Esophagus squamous epithelium (tissue), 4 donors: ENCODE measurements around the gene CDH20.

Experiments
- POLR2A ChIP-seq, 4 donors: fragments of 450-650 bp; IDR thresholded peaks; one replicate each; pipeline ENCODE4 v1.6.1; 2017; ENCODE audit warnings: antibody characterized with exemption in 4 of 4, mild to moderate bottlenecking in 4 of 4, moderate library complexity in 3 of 4
- TF ChIP-seq, protein P1 (sequence below), 6 experiments: fragments of 450-650 bp in 4 of 6; fragments of 200-600 bp in 2 of 6; sonication (generic) in 2 of 6; IDR thresholded peaks; one replicate each; pipeline ENCODE4 v1.5.1; 2016 to 2019; ENCODE audit warnings: antibody characterized with exemption in 6 of 6, mild to moderate bottlenecking in 4 of 6, moderate library complexity in 4 of 6

DNA sequence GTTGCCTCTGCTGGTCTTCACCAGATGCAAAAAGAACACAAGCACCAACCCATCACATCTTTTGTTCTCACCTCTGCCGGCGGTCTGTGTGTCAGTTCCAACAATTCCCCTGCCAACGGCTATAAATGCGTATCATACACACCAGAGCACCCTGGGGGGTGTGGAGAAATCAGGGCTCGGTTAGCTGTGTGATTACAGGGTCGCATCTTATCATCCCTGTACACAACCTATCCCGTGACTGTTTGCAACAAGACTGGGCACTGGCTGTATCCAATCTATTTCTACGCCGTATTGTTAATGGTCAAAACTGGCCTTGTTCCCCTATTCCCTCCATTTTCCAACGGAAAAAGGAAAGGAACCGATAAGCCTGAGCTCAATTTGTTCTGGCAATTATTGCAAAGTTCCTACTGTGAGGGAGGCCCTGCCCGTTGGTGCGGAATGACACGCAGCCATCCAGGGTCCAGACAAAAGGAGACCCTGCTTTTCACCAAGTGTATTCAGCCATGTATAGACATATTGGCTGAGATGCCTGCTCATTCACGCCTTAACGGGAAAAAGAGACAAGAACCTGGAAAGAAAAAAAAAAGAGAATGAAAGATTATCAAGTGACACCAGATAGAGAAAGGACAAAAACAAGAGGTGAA lies 136.9 kb downstream of the CDH20 start:
- TF ChIP-seq, protein P1, sequence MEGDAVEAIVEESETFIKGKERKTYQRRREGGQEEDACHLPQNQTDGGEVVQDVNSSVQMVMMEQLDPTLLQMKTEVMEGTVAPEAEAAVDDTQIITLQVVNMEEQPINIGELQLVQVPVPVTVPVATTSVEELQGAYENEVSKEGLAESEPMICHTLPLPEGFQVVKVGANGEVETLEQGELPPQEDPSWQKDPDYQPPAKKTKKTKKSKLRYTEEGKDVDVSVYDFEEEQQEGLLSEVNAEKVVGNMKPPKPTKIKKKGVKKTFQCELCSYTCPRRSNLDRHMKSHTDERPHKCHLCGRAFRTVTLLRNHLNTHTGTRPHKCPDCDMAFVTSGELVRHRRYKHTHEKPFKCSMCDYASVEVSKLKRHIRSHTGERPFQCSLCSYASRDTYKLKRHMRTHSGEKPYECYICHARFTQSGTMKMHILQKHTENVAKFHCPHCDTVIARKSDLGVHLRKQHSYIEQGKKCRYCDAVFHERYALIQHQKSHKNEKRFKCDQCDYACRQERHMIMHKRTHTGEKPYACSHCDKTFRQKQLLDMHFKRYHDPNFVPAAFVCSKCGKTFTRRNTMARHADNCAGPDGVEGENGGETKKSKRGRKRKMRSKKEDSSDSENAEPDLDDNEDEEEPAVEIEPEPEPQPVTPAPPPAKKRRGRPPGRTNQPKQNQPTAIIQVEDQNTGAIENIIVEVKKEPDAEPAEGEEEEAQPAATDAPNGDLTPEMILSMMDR (IDR thresholded peaks at IDR 0.05) = no peak
- no peak for TF ChIP-seq POLR2A (IDR thresholded peaks at IDR 0.05)
